Measurements from ENCODE around the gene HCLS1. TPM values are rescaled to one million over a fixed set of nuclear protein-coding genes. Genes with fewer than 3 reads are reported as not detected.
"Not testable (repeated sequence)": the region's sequence is repeated elsewhere in the genome, so short reads cannot be mapped to it uniquely, and the experiment has no call there.

The HCLS1 gene
- total RNA-seq, 4 donors from 2014 or later = 21.8 to 68.1 (median 28.9) TPM

DNA sequence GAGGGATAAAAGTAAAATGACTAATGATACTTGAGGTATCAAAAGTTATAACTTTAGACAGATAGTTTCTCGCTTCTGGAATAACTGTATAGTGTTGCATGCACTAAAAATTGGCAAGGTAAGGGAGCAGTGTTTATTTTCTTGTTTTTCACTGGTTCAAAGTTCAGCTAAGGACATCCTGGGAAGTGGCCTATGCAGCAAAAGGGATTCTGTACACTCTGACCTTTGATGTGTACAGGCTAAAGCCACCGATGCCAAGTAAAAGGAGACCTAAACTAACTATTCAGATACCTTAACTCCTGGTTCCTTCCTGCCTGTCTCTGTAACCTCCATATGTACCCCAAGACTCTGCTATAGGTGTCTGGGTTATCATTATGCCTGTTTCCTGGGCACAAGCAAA lies 65.9 kb downstream of the HCLS1 start:
- Histone ChIP-seq H3K27ac (no peak overlapping the region), H3K4me1 (peaks cover 0 to 13% (median 0%) of the 10 kb centered on the region in 3 donors), H3K4me3 (no peak overlapping the region), H3K27me3 (no peaks in the 10 kb centered on the region), H3K36me3 (no peaks in the 10 kb centered on the region), H3K9me3 (no peaks in the 10 kb centered on the region)
- 75 to 92% methylated on average over 2 of the region's 2 CpGs for WGBS, 2 donors (ENCODE audit: low coverage in 1 of 2)
- no peak for ATAC-seq
- TF ChIP-seq EP300 (IDR thresholded peaks at IDR 0.05) (no peak), POLR2A (IDR thresholded peaks at IDR 0.05) (no peak), POLR2AphosphoS5 (IDR thresholded peaks at IDR 0.05) (no peak)
- TF ChIP-seq, protein P1, sequence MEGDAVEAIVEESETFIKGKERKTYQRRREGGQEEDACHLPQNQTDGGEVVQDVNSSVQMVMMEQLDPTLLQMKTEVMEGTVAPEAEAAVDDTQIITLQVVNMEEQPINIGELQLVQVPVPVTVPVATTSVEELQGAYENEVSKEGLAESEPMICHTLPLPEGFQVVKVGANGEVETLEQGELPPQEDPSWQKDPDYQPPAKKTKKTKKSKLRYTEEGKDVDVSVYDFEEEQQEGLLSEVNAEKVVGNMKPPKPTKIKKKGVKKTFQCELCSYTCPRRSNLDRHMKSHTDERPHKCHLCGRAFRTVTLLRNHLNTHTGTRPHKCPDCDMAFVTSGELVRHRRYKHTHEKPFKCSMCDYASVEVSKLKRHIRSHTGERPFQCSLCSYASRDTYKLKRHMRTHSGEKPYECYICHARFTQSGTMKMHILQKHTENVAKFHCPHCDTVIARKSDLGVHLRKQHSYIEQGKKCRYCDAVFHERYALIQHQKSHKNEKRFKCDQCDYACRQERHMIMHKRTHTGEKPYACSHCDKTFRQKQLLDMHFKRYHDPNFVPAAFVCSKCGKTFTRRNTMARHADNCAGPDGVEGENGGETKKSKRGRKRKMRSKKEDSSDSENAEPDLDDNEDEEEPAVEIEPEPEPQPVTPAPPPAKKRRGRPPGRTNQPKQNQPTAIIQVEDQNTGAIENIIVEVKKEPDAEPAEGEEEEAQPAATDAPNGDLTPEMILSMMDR (IDR thresholded peaks at IDR 0.05) = no peak

- H3K9me3 ChIP-seq, ATAC-seq, H3K27ac ChIP-seq, H3K4me3 ChIP-seq, H3K27me3 ChIP-seq, H3K36me3 ChIP-seq: not testable (repeated sequence)
- WGBS, 2 donors (ENCODE audit: low coverage in 1 of 2) = 91 to 95% methylated on average over 4 of the region's 4 CpGs
- peaks cover 0 to 13% (median 0%) of the 10 kb centered on the region in 3 donors for H3K4me1 ChIP-seq
Observed at GRCh38 chr3:121593806-121594205, 66.9 kb downstream of the HCLS1 start.

GRCh38 chr3:121592856-121593702 lies 67.6 kb downstream of the HCLS1 start, which contains the start of gene FBXO40:
TSS of gene FBXO40 (plus strand) at chr3:121593379. CDS start at chr3:121620576, 27,197 bp downstream.
- Histone ChIP-seq H3K36me3 (no peaks in the 10 kb centered on the region), H3K27me3 (no peaks in the 10 kb centered on the region), H3K4me3 (no peak within 1 kb of the TSS), H3K27ac (peak within 1 kb of the TSS in 3 of 4 donors; percentile 8 to 58 (median 36)), H3K9me3 (no peaks in the 10 kb centered on the region), H3K4me1 (peaks cover 0 to 13% (median 0%) of the 10 kb centered on the region in 3 donors)
- 27 to 32% methylated on average over 6 to 11 of the region's 11 CpGs for WGBS, 2 donors (ENCODE audit: low coverage in 1 of 2)
- TF ChIP-seq EP300 (IDR thresholded peaks at IDR 0.05) (no peak), POLR2A (IDR thresholded peaks at IDR 0.05) (no peak), POLR2AphosphoS5 (IDR thresholded peaks at IDR 0.05) (no peak)
- TF ChIP-seq, protein P1 (IDR thresholded peaks at IDR 0.05) = no peak
- ATAC-seq = no peak

- Histone ChIP-seq H3K4me1 (no peaks in the 10 kb centered on the region), H3K4me3 (no peak overlapping the region), H3K27me3 (peaks cover 14% of the 10 kb centered on the region), H3K36me3 (no peaks in the 10 kb centered on the region), H3K27ac (no peak overlapping the region), H3K9me3 (no peaks in the 10 kb centered on the region)
- TF ChIP-seq POLR2AphosphoS5 (IDR thresholded peaks at IDR 0.05) (no peak), EP300 (IDR thresholded peaks at IDR 0.05) (no peak), POLR2A (IDR thresholded peaks at IDR 0.05) (no peak)
- TF ChIP-seq, protein P1 (IDR thresholded peaks at IDR 0.05) = no peak
- WGBS, 2 donors (ENCODE audit: low coverage in 1 of 2) = 80 to 83% methylated on average over 1 of the region's 1 CpG
- no peak for ATAC-seq
Observed at GRCh38 chr3:121584418-121584817, 76.3 kb downstream of the HCLS1 start.

GRCh38 chr3:121581691-121582090 lies 79.0 kb downstream of the HCLS1 start:
- TF ChIP-seq EP300 (IDR thresholded peaks at IDR 0.05) (no peak), POLR2AphosphoS5 (IDR thresholded peaks at IDR 0.05) (no peak), POLR2A (IDR thresholded peaks at IDR 0.05) (no peak)
- TF ChIP-seq, protein P1 (IDR thresholded peaks at IDR 0.05) = no peak
- no CpG with 5 or more reads among the region's 2 CpGs for WGBS, 2 donors (ENCODE audit: low coverage in 1 of 2)

More at GRCh38 chr3:121581691-121582090, 79.0 kb downstream of the HCLS1 start:
- no peak overlapping the region for H3K27ac ChIP-seq
- no peaks in the 10 kb centered on the region for H3K4me1 ChIP-seq
- ATAC-seq = no peak
- H3K27me3 ChIP-seq = peaks cover 14% of the 10 kb centered on the region
- no peak overlapping the region for H3K4me3 ChIP-seq
- H3K36me3 ChIP-seq = no peaks in the 10 kb centered on the region
- H3K9me3 ChIP-seq = no peaks in the 10 kb centered on the region

Small RNA genes within 50 kb of the gene (small RNA-seq; reads per million reads assigned to genes)
- 0 reads per million in 4 donors for gene RNU4-62P

Other genes with a start within 250 kb of the HCLS1 start
- under 1 TPM; 0.13 to 0.25 (median 0.15) TPM for gene POLQ, start 114.9 kb downstream of the HCLS1 start, total RNA-seq
- not detected for gene ARGFX, start 93.0 kb downstream of the HCLS1 start, total RNA-seq
- gene FBXO40, start 67.5 kb downstream of the HCLS1 start, total RNA-seq = under 1 TPM in 2 of 4 donors, not detected in 2; 0.08 to 0.16 TPM
- 10 to 100 TPM; 67.9 to 94.3 (median 76.6) TPM for gene GOLGB1, start 88.8 kb upstream of the HCLS1 start, total RNA-seq
- gene IQCB1, start 174.2 kb upstream of the HCLS1 start, total RNA-seq = 10 to 100 TPM in 3 of 4 donors, 1 to 10 TPM in 1; 10.0 to 28.8 (median 17.6) TPM
- 1 to 10 TPM; 2.0 to 4.8 (median 2.1) TPM for gene EAF2, start 174.3 kb upstream of the HCLS1 start, total RNA-seq
- 1 to 10 TPM in 2 of 4 donors, under 1 TPM in 2; 0.66 to 7.1 (median 2.6) TPM for gene SLC15A2, start 233.5 kb upstream of the HCLS1 start, total RNA-seq

Data from gastroesophageal sphincter (tissue), 4 donors.